Astrocyte (in vitro differentiated cells and primary cell): ENCODE measurements around the gene KIAA1328.

Experiments used
- CTCF ChIP-seq: IDR thresholded peaks from 2 replicates; pipeline ENCODE4 v1.5.1; 2011; ENCODE audit warnings: low read depth, mild to moderate bottlenecking, inconsistent platforms, low read length, moderate library complexity; ENCODE audit not compliant: insufficient read depth
- EZH2 ChIP-seq: IDR thresholded peaks from 2 replicates; pipeline ENCODE4 v1.6.1; 2012; ENCODE audit warnings: mild to moderate bottlenecking, low read length, inconsistent platforms; ENCODE audit not compliant: insufficient read depth

DNA sequence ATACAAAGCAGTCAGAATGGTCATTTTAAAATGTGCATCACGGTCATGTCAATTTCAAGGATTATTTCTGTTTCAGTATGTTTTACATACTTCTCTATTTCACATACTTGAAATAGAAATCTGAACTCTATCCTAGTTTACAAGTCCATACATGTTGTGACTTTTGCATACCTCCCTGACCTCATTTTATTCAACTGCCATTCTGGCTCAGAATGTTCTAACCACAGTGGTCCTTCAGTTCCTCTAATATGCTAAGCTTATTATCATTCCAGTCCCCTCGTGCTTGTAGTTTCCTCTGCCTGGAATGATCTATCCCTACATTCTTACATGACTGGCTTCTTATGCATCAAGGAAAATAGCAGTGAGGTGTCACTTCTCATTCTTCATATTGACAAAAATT is 295.6 kb downstream of the KIAA1328 start:
- TF ChIP-seq CTCF: no peak
- TF ChIP-seq EZH2: no peak
